Smooth muscle cell (in vitro differentiated cells): ENCODE results near the gene UBE2O. TPM values are rescaled to one million over a fixed set of nuclear protein-coding genes. Genes with fewer than 3 reads are reported as not detected.
A peak's percentile ranks its signal among the peaks of the same experiment; 100 is the strongest.

ENCODE experiments used
- DNase-seq: peaks from one replicate; lab custom pipeline; 2025; ENCODE audit not compliant: unreplicated experiment; lab: John Stamatoyannopoulos, UW
- H2AFZ ChIP-seq: fragments of 200-600 bp; sonication (generic); 2 replicates; pipeline ENCODE4 v1.6.0; 2016; ENCODE audit warnings: antibody characterized with exemption, low read depth, mild to moderate bottlenecking
- H3F3A ChIP-seq: fragments of 200-600 bp; sonication (generic); 2 replicates; pipeline ENCODE4 v1.6.0; 2017; ENCODE audit warnings: antibody characterized with exemption, low read depth
- H3K27ac ChIP-seq: fragments of 200-600 bp; sonication (generic); 2 replicates; pipeline ENCODE4 v1.5.1; 2016; ENCODE audit warnings: low read depth, mild to moderate bottlenecking
- H3K27me3 ChIP-seq: fragments of 200-600 bp; sonication (generic); 2 replicates; pipeline ENCODE4 v1.6.1; 2016; ENCODE audit warnings: low read depth, mild to moderate bottlenecking
- H3K36me3 ChIP-seq: fragments of 200-600 bp; sonication (generic); 2 replicates; pipeline ENCODE4 v1.5.1; 2016; ENCODE audit warnings: low read depth
- H3K4me1 ChIP-seq: fragments of 200-600 bp; sonication (generic); 2 replicates; pipeline ENCODE4 v1.5.1; 2016; ENCODE audit warnings: low read depth
- H3K4me2 ChIP-seq: fragments of 200-600 bp; sonication (generic); 2 replicates; pipeline ENCODE4 v1.6.0; 2016; ENCODE audit warnings: mild to moderate bottlenecking
- H3K4me3 ChIP-seq: fragments of 200-600 bp; sonication (generic); 2 replicates; pipeline ENCODE4 v1.5.1; 2016; ENCODE audit warnings: mild to moderate bottlenecking
- H3K79me2 ChIP-seq: fragments of 200-600 bp; sonication (generic); 2 replicates; pipeline ENCODE4 v1.6.0; 2016; ENCODE audit warnings: low read depth, mild to moderate bottlenecking
- H3K9ac ChIP-seq: fragments of 200-600 bp; sonication (generic); 2 replicates; pipeline ENCODE4 v1.6.0; 2016; ENCODE audit warnings: low read depth
- H3K9me3 ChIP-seq: fragments of 200-600 bp; sonication (generic); replicated peaks from 2 replicates; pipeline ENCODE4 v1.5.1; 2016; ENCODE audit warnings: low read depth
- H4K20me1 ChIP-seq: fragments of 200-600 bp; sonication (generic); 2 replicates; pipeline ENCODE4 v1.6.0; 2016; ENCODE audit warnings: low read depth
- CTCF ChIP-seq: fragments of 200-600 bp; sonication (generic); IDR thresholded peaks from 2 replicates; pipeline ENCODE4 v1.5.1; 2017; ENCODE audit warnings: borderline replicate concordance, mild to moderate bottlenecking, antibody characterized with exemption; ENCODE audit not compliant: insufficient read depth, poor library complexity, severe bottlenecking
- WGBS: methylation state at CpG from one replicate; pipeline ENCODE4 v1.1.7; 2016; ENCODE audit warnings: low lambda C conversion rate; 5-methylcytosine and 5-hydroxymethylcytosine counted together
- polyA plus RNA-seq: library from polyadenylated mRNA; unstranded; fragments of >200 nt; fragmentation: Nextera tagmentation; extraction: Ambion mirVana; gene quantifications from 2 replicates; pipeline ENCODE4 v1.2.1, GENCODE V29; 2016
- total RNA-seq: library from RNA; depleted of rRNA; stranded (reverse); fragments of >200 nt; gene quantifications from 2 replicates; pipeline ENCODE4 v1.2.3, GENCODE V29; 2014

Gene UBE2O
- total and polyA plus RNA-seq, 2 experiments from 2014 or later = 10.1 to 12.1 TPM

GRCh38 chr17:76461765-76462555 is 9.0 kb upstream of the UBE2O start:
- Histone ChIP-seq H3K9ac (no peak overlapping the region), H3K27ac (no peak overlapping the region), H3K4me2 (no peak overlapping the region), H3K27me3 (no peaks in the 10 kb centered on the region), H3K9me3 (no peaks in the 10 kb centered on the region), H3K4me1 (no peaks in the 10 kb centered on the region), H3K4me3 (no peak overlapping the region), H4K20me1 (no peaks in the 10 kb centered on the region), H2AFZ (no peak overlapping the region), H3K79me2 (no peaks in the 10 kb centered on the region), H3K36me3 (no peaks in the 10 kb centered on the region), H3F3A (no peaks in the 10 kb centered on the region)
- 81% methylated on average over 11 of the region's 11 CpGs for WGBS
- TF ChIP-seq CTCF = no peak
- no peak for DNase-seq

- DNase-seq = no peak
- no peaks in the 10 kb centered on the region for H3K4me1 ChIP-seq
- H3K36me3 ChIP-seq = no peaks in the 10 kb centered on the region
- H3K27me3 ChIP-seq = no peaks in the 10 kb centered on the region
- H3K79me2 ChIP-seq = no peaks in the 10 kb centered on the region
- H3K9ac ChIP-seq = no peak overlapping the region
- H3K4me2 ChIP-seq = no peak overlapping the region
- H2AFZ ChIP-seq = no peak overlapping the region
- H3K27ac ChIP-seq = no peak overlapping the region
- H3K4me3 ChIP-seq = no peak overlapping the region
- no peak for TF ChIP-seq CTCF
- no peaks in the 10 kb centered on the region for H3F3A ChIP-seq
- no peaks in the 10 kb centered on the region for H3K9me3 ChIP-seq
- 62% methylated on average over 4 of the region's 4 CpGs for WGBS
- no peaks in the 10 kb centered on the region for H4K20me1 ChIP-seq
These were observed 6.7 kb upstream of the UBE2O start for GRCh38 chr17:76459674-76460073.

DNA sequence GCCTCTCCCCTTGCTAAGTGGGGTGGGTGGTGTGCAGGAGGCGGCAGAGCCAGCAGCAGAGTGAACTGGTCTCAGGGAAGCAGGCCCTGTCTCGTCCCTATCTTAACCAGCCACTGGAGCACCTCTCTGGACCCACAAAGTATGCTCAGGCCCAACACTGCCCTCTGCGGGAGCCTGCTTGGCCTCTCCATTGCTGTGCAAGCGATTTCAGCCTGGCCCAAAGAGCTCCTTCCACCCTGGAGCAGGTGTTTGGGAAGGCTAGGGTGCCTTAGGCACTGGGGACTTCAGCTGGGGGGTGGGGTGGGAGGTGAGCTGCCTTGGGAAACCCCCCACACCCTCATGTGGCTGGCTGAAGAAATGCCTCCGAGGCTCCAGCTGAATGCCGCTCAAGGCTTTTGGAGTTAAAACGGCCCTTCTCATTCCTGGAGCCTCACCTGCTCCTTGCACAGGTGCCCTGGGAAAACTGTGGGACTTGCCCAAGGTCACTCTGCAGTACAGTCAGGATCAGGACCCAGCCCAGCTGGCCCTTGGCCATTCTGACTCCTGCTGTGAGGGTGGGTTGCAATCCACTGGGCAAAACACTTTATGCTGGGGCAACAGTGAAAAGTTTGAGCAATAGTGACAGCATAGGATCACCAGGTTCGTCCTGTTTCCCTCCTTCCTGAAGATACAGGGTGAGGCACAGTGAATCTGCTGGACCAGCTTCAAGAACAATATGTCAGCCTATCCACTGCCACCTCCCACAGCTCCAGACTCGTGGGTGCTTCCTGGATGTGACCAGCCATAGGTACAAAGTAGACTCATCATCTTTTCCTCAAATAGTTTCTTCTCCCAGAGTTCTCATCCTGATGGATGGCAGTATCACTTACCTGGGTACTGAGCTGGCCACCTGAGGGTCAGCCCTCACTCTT is 5.9 kb upstream of the UBE2O start:
- H3K9me3 ChIP-seq = no peaks in the 10 kb centered on the region
- no peaks in the 10 kb centered on the region for H3F3A ChIP-seq
- H3K27ac ChIP-seq = no peak overlapping the region
- TF ChIP-seq CTCF = peak; percentile 27
- no peaks in the 10 kb centered on the region for H3K36me3 ChIP-seq
- DNase-seq = no peak
- no peak overlapping the region for H3K9ac ChIP-seq
- no peak overlapping the region for H2AFZ ChIP-seq
- H3K4me2 ChIP-seq = no peak overlapping the region
- H3K4me3 ChIP-seq = no peak overlapping the region
- WGBS = 53% methylated on average over 9 of the region's 9 CpGs
- no peaks in the 10 kb centered on the region for H3K79me2 ChIP-seq
- H3K27me3 ChIP-seq = no peaks in the 10 kb centered on the region
- H4K20me1 ChIP-seq = no peaks in the 10 kb centered on the region
- H3K4me1 ChIP-seq = no peaks in the 10 kb centered on the region
